ENCODE data around the gene NINL.

Gene NINL

DNA sequence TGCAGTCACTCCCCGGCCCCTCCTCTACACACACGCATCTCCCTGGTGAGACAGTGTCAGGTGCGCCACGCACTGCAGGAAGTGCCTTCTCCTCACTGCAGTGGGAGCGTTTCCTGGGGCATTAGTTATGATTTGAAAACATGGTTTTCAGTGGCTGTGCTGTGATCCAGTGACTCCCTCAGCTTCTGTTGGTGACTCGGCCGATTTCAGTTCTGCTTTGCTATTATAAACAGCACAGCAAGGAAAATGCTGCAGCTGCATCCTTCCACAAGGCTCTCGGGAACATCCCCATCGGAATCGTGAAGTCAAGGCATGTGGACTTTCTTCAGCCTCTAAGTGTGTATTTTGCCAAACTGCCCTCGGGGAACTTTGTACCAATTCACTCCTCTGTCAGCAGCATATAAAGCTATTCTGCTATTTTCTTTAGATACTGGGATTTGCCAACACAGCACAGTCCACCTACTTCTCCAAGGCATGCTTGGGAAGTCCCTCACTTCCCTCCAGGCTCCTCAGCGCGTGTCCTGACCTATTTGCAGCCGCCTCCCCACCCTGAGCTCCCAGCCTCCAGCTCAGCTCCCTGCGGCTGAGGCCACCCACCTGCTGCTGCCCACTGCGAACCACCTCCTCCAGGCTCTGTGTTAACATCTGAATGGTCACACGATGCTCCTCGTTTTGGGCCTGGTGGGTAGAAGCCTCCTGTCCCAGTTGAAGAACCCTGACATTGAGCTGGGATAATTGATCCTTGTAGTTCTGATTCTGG, 123.4 kb downstream of the NINL start:
- DNase-seq (ENCODE audit: low spot score), result no peak

- no peak for DNase-seq (ENCODE audit: low spot score)
Measured at GRCh38 chr20:25461281-25461650, 124.1 kb downstream of the NINL start.

GRCh38 chr20:25460566-25461280, 124.6 kb downstream of the NINL start:
- no peak for DNase-seq (ENCODE audit: low spot score)

GRCh38 chr20:25459916-25460535, 125.3 kb downstream of the NINL start:
- no peak for DNase-seq (ENCODE audit: low spot score)

DNA sequence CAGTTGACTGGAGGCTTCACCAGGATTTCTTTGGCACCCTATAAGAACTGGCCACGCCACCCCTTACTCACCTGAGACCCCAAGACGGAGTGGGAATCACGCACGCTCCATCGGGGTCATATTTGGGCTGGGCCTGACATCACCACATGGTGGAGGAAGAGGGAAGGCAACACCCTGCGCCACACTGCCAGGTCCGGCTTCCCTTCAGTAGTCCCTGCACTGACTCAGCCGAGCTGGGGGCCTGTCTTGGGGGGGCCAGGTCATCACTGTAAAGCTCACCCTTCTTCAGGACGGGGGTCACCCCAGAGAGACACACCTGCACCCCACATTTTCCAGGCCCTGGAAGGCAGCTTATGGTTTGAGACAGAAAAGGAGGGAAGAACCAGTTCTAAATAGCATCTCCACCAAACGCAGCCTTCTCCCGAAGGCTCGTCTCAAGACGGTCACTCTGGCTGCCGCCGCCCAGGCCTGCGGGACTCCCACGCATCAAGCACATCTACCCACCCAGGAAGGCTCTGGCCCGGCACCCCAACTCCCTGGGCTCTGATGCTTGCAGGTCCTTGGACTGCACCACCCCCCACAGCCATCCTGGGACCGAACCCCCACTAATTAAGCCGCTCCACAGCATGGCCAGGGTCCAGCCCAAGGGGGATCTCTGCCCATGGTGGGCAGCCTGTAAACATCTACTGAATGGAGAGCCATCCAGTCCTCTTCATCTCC, 126.1 kb downstream of the NINL start:
- DNase-seq (ENCODE audit: low spot score), result no peak

DNA sequence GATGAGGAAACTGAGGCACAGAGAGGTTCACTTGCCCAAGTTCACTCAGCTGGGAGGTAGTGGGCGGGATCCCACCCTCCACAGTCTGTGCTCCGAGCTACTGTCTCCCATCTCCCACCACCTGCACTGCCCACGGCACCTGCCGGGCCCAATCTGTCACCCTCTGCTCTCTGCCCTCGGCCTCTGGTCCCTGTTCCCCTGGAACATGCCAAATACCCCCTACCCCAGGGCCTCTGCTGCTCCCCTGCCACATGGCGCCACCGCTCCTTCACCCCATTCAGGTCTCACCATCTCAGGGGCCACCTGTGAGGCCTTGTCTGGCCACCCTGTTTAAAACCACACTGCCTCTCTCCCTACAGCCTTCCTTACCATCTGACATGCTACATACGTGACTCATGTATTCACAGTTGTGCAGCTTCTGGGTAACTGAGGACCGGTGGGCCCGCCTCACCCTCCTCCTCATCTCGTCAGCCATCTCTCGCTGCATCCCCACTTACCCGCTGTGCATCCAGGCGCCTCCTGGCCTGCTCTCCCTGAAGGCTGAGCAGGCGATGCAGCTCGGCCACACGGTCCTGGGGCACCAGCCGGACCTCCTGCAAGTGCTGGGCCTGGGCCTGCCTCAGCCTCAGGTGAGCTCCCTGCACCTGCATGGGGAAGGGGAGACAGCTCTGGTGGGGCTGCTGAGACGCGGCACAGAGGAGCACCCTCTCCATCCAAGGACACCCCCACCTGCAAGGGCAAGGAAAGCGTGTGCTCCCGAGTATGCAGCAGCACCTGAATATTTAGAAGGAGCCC, 127.2 kb downstream of the NINL start:
- no peak for DNase-seq (ENCODE audit: low spot score)

DNA sequence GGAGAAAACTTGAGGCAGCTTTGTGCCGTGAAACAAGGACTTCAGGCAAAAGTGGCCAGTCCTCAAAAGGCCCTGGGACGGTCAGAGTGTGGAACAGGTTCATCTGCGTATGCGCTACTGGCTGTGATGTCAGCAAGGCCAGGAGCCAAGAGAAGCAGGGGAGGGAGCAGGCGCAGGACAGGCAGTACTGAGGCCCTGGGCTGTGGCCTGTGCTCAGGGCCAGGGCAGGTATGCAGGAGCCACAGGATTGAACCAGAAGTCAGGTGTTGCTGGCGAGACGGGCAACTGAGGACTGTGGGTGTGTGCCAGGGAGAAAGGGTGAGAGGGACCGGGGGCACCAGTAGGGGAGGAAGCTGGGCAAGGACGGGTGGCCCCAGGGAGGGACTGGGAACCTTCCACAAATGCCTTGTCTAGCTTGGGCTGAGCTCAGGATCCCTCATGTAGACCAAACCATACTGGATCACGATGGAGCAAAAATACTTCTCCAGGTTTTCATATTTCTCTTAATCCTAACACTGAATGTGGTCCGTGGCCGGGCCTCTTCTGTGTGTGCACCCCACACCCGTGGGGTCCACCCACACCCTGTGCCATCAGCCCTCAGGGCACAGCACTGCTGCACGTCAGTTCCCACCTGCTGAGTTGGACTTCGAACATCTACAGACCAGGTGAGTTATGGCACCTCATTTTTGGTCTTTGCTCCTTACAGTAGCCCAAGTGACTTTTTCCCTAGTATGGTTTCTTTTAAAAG, 131.0 kb downstream of the NINL start:
- no peak for DNase-seq (ENCODE audit: low spot score)

GRCh38 chr20:25453035-25453810, 132.1 kb downstream of the NINL start:
- DNase-seq (ENCODE audit: low spot score), result no peak

GRCh38 chr20:25452333-25452732, 133.0 kb downstream of the NINL start:
- no peak for DNase-seq (ENCODE audit: low spot score)

DNA sequence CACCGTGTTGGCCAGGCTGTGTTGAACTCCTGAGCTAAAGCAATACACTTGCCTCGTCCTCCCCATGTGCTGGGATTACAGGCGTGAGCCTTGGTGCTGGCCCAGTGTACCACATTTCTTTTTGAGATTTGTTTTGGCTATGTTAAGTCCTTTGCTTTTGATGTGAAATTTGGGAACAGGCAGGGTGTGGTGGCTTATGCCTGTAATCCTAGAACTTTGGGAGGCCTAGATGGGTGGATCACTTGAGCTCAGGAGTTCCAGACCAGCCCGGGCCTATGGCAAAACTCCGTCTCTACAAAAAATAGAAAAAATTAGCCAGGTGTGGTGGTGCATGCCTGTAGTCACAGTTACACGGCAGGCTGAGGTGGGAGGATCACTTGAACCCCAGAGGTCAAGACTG, 137.7 kb downstream of the NINL start:
- no peak for DNase-seq (ENCODE audit: low spot score)

- DNase-seq (ENCODE audit: low spot score), result no peak
Measured at GRCh38 chr20:25444556-25444955, 140.8 kb downstream of the NINL start.

DNA sequence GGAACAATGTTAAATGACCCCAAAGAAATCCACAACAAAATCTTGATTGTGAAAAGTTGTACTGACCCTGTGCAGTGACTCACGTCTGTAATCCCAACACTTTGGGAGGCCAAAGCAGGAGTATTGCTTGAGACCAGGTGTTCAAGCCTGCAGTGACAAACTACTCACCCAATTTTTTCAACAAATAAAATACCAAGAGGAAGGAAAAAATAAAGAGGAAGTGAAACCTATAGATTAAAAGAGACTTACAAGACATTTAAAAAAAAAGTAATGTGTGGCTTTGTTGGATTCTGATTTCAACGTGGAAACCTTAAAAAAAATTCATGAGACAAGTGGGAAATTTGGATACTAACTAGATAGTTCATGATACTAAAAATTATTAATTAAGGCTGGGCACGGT, 146.0 kb downstream of the NINL start:
- DNase-seq (ENCODE audit: low spot score), result peak; percentile 10

DNA sequence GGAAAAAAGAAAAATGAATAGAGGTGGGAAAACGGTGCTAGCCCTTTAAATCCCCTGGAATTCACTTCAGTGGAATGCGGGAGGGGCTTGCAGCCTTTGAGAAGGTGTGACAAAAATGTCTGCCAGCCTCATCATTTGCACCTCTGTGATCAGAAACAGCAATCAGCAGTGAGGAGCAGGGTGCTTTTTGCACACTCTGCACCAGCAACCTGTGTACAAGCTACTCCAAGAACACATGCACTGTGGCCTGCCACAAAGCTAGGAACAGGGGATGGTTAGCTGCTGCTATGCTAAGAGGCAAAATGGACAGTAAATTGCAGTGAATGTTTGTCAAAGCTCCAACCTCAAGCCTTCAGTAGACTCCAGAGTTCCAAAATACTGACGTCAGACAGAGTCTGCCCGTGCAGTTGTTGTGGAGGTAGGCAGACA, 148.2 kb downstream of the NINL start:
- DNase-seq (ENCODE audit: low spot score), result no peak

DNA sequence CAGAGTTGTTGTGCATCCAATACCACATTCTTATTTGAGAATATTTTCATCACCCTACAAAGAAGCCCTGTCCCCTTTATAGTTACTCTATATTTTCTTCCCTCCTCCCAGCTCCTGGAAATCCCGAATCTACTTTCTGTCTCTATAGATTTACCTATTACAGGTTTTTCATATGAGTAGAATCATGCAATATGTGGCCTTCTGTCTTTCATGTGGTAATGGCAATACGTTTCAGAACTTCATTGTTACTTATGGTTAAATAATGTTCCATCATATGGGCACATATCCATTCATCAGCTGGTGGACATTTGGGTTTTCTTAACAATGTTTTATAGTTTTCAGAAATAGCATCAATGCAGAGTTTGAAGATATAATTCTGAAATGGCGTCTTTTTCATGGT, 160.8 kb downstream of the NINL start:
- no peak for DNase-seq (ENCODE audit: low spot score)

DNA sequence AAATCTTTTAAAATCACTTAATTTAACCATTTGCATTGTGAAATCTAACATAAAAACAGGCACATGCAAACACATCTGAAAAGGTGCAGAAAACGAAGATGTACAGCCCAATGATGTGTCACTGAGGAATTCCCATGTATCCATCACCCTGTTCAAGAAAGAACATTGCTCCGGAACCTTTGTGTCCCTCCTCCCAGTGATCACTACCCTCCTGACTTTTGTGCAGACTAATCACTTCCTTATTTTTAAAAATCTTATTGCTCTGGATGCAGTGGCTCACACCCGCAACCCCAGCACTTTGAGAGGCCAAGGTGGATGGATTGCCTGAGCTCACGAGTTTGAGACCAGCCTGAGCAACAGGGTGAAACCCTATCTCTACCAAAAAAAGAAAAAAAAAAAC, 163.3 kb downstream of the NINL start:
- no peak for DNase-seq (ENCODE audit: low spot score)

DNA sequence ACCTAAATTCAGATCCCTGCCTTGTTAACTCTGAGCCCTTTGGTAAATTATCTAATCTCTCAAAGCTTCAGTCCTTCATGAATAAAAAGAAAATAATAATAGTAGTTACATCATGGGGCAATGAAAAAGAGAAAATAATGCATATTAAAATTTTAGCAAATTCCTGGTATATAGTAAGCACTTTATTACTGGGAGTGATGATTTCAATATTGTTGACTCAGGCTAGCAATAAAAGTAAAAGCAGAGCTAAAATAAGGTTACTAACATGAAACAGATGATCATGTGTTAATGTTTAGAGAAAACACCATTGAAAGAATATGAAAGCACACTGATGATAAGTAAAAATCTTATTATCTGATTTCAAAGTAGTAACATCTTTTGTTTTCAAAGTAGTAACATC, 164.2 kb downstream of the NINL start:
- DNase-seq (ENCODE audit: low spot score), result no peak

- DNase-seq (ENCODE audit: low spot score), result no peak
Measured at GRCh38 chr20:25418776-25419175, 166.6 kb downstream of the NINL start.

GRCh38 chr20:25408890-25409289, 176.4 kb downstream of the NINL start:
- DNase-seq (ENCODE audit: low spot score), result no peak

GRCh38 chr20:25408170-25408547, 177.2 kb downstream of the NINL start:
- peak; percentile 11 for DNase-seq (ENCODE audit: low spot score)

Data from germinal center (tissue), 1 donor.